Tibial nerve (tissue), 4 donors: ENCODE results near the gene ATOH8. TPM values are rescaled to one million over a fixed set of nuclear protein-coding genes. Genes with fewer than 3 reads are reported as not detected.

ENCODE experiments used
- DNase-seq, 2 donors: peaks; one replicate each; pipeline ENCODE4 v3.0.0-alpha.2; 2019; ENCODE audit warnings: low spot score in 2 of 2
- H3K27ac ChIP-seq, 4 donors: fragments of 200-600 bp; sonication (generic) in 3 of 4; one replicate each; pipeline ENCODE4 v1.5.1; 2017 to 2019; ENCODE audit warnings: mild to moderate bottlenecking in 1 of 4
- H3K27me3 ChIP-seq, 2 donors: fragments of 200-600 bp; sonication (generic) in 1 of 2; one replicate each; pipeline versions ENCODE4 v1.5.1 to v1.6.0; 2017 to 2019
- H3K36me3 ChIP-seq, 3 donors: fragments of 200-600 bp; sonication (generic); one replicate each; pipeline ENCODE4 v1.5.1; 2018 to 2019
- H3K4me1 ChIP-seq, 4 donors: fragments of 200-600 bp; sonication (generic) in 3 of 4; one replicate each; pipeline ENCODE4 v1.5.1; 2017 to 2019
- H3K4me3 ChIP-seq, 4 donors: fragments of 200-600 bp; sonication (generic) in 3 of 4; one replicate each; pipeline ENCODE4 v1.5.1; 2017 to 2019; ENCODE audit warnings: mild to moderate bottlenecking in 1 of 4, moderate library complexity in 1 of 4
- H3K9me3 ChIP-seq, 4 donors: fragments of 200-600 bp; sonication (generic) in 3 of 4; one replicate each; pipeline ENCODE4 v1.5.1; 2017 to 2019
- EP300 ChIP-seq, 2 donors: sonication (generic); formaldehyde crosslinking; IDR thresholded peaks; one replicate each; pipeline ENCODE4 v1.6.1; 2017; ENCODE audit warnings: antibody characterized with exemption in 2 of 2, mild to moderate bottlenecking in 1 of 2
- POLR2A ChIP-seq, 2 donors: fragments of 450-650 bp; IDR thresholded peaks; one replicate each; pipeline ENCODE4 v1.6.1; 2017; ENCODE audit warnings: antibody characterized with exemption in 2 of 2, mild to moderate bottlenecking in 2 of 2, moderate library complexity in 2 of 2
- WGBS, 2 donors: methylation state at CpG; one replicate each; pipeline ENCODE4 v1.1.5; 2018; 5-methylcytosine and 5-hydroxymethylcytosine counted together
- total RNA-seq, 4 donors: library from RNA; depleted of rRNA; stranded (reverse); fragments of >200 nt; gene quantifications; one replicate each; pipeline ENCODE4 v1.1.0, GENCODE V29; 2016
- TF ChIP-seq, protein P1 (sequence below), 5 experiments: fragments of 200-600 bp in 3 of 5; fragments of 450-650 bp in 2 of 5; sonication (generic) in 3 of 5; IDR thresholded peaks; one replicate each; pipeline ENCODE4 v1.5.1; 2016 to 2019; ENCODE audit warnings: antibody characterized with exemption in 5 of 5, mild to moderate bottlenecking in 3 of 5, moderate library complexity in 2 of 5

ATOH8 gene
- total RNA-seq, 4 donors from 2014 or later, result 98.0 to 170 (median 119) TPM

- Histone ChIP-seq H3K9me3 (no peaks in the 10 kb centered on the region), H3K4me3 (no peak overlapping the region), H3K27ac (peak overlapping the region; percentile 57 to 94 (median 92)), H3K36me3 (peaks cover 0 to 44% (median 0%) of the 10 kb centered on the region in 3 donors), H3K4me1 (peaks cover 0 to 100% (median 57%) of the 10 kb centered on the region in 4 donors), H3K27me3 (no peaks in the 10 kb centered on the region)
- DNase-seq, result no peak
- 72 to 77% methylated on average over 4 of the region's 4 CpGs for WGBS, 2 donors
- TF ChIP-seq, protein P1, sequence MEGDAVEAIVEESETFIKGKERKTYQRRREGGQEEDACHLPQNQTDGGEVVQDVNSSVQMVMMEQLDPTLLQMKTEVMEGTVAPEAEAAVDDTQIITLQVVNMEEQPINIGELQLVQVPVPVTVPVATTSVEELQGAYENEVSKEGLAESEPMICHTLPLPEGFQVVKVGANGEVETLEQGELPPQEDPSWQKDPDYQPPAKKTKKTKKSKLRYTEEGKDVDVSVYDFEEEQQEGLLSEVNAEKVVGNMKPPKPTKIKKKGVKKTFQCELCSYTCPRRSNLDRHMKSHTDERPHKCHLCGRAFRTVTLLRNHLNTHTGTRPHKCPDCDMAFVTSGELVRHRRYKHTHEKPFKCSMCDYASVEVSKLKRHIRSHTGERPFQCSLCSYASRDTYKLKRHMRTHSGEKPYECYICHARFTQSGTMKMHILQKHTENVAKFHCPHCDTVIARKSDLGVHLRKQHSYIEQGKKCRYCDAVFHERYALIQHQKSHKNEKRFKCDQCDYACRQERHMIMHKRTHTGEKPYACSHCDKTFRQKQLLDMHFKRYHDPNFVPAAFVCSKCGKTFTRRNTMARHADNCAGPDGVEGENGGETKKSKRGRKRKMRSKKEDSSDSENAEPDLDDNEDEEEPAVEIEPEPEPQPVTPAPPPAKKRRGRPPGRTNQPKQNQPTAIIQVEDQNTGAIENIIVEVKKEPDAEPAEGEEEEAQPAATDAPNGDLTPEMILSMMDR (IDR thresholded peaks at IDR 0.05), result no peak
- TF ChIP-seq POLR2A (IDR thresholded peaks at IDR 0.05) (no peak), EP300 (IDR thresholded peaks at IDR 0.05) (no peak)
Measured at GRCh38 chr2:85761946-85762345, 8.2 kb downstream of the ATOH8 start.

DNA sequence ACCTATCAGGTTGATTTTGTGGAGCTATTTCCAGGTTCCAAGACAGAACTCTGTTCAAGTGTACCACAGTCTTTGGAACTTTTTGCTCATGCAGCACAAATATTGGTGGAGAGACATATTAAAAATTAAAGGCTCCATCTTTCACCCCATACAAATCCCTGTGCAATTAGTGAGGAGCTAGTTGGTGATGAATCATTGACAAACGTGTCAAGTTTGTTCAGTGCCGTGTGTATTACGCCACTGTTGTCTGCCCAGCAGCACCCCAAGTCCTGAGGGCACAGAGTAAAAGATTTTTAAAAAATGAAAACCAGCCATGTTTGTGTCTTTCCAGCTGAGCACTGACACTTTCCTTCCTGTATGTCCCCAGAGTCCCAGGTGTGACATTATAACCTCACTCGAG is 9.3 kb downstream of the ATOH8 start:
- no peaks in the 10 kb centered on the region for H3K27me3 ChIP-seq
- peaks cover 0 to 54% (median 0%) of the 10 kb centered on the region in 3 donors for H3K36me3 ChIP-seq
- 60 to 69% methylated on average over 4 of the region's 4 CpGs for WGBS, 2 donors
- TF ChIP-seq POLR2A (IDR thresholded peaks at IDR 0.05), result no peak
- TF ChIP-seq, protein P1 (IDR thresholded peaks at IDR 0.05), result no peak
- no peak for TF ChIP-seq EP300 (IDR thresholded peaks at IDR 0.05)
- DNase-seq, result no peak
- H3K4me3 ChIP-seq, result no peak overlapping the region
- H3K4me1 ChIP-seq, result peaks cover 0 to 99% (median 59%) of the 10 kb centered on the region in 4 donors
- H3K9me3 ChIP-seq, result no peaks in the 10 kb centered on the region
- peak overlapping the region in 2 of 4 donors; percentile 93 to 94 for H3K27ac ChIP-seq

DNA sequence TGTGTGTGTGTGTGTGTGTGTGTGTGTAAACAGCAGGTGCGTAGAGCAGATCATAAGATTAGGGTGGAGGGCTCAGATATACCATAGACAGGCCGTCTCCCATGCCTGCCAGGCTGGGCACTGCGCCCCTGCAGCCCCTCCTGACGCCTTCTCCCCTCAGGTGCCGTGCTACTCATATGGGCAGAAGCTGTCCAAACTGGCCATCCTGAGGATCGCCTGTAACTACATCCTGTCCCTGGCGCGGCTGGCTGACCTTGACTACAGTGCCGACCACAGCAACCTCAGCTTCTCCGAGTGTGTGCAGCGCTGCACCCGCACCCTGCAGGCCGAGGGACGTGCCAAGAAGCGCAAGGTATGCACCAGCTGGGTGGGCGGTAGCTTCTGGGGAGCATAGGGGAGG is 10.0 kb downstream of the ATOH8 start:
- TF ChIP-seq EP300 (IDR thresholded peaks at IDR 0.05) (no peak), POLR2A (IDR thresholded peaks at IDR 0.05) (no peak)
- TF ChIP-seq, protein P1 (IDR thresholded peaks at IDR 0.05), result no peak
- Histone ChIP-seq H3K36me3 (peaks cover 0 to 54% (median 0%) of the 10 kb centered on the region in 3 donors), H3K27me3 (no peaks in the 10 kb centered on the region), H3K4me1 (peaks cover 0 to 99% (median 62%) of the 10 kb centered on the region in 4 donors), H3K4me3 (no peak overlapping the region), H3K9me3 (no peaks in the 10 kb centered on the region), H3K27ac (peak overlapping the region in 3 of 4 donors; percentile 4 to 93 (median 40))
- no peak for DNase-seq
- 86 to 91% methylated on average over 11 to 12 of the region's 16 CpGs for WGBS, 2 donors

DNA sequence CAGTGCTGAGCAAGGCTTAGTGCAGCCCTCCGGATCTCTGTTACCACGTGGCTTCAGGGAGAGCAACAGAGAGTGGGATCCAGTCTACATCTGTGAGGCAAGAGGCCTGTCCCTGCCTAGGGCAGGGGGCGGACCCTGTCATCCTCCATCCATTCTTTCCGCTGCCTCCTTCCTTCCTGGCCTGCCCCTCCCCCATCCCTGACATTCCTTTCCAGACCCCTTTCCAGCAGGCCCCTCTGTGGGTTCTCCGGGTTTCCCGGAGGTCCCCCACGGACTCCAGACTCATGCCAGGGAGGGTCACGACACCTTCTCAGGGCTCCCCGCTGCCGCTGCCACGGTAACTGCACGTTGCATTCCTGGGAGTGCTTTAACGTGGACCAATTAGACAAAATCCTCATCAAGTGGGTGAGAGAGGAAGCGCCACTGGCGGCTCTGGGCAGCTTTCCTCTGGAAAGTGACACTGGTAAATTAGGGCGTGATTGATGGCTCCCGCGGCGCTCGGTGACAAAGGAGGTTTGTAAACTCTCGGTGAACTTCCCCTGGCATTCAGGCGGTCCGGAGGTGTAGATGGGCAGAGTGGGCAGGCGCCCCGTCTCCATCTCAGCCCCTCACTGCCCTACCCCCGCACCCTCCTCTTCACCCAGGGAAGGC is 11.4 kb downstream of the ATOH8 start:
- Histone ChIP-seq H3K27me3 (no peaks in the 10 kb centered on the region), H3K4me1 (peaks cover 0 to 99% (median 70%) of the 10 kb centered on the region in 4 donors), H3K27ac (peak overlapping the region; percentile 11 to 93 (median 60)), H3K36me3 (peaks cover 0 to 54% (median 0%) of the 10 kb centered on the region in 3 donors), H3K9me3 (no peaks in the 10 kb centered on the region), H3K4me3 (peak overlapping the region in 1 of 4 donors; percentile 8)
- 46 to 55% methylated on average over 22 to 24 of the region's 26 CpGs for WGBS, 2 donors
- TF ChIP-seq, protein P1 (IDR thresholded peaks at IDR 0.05), result no peak
- no peak for TF ChIP-seq POLR2A (IDR thresholded peaks at IDR 0.05)
- peak in 1 of 2 donors; percentile 3 for TF ChIP-seq EP300 (IDR thresholded peaks at IDR 0.05)
- no peak for DNase-seq

DNA sequence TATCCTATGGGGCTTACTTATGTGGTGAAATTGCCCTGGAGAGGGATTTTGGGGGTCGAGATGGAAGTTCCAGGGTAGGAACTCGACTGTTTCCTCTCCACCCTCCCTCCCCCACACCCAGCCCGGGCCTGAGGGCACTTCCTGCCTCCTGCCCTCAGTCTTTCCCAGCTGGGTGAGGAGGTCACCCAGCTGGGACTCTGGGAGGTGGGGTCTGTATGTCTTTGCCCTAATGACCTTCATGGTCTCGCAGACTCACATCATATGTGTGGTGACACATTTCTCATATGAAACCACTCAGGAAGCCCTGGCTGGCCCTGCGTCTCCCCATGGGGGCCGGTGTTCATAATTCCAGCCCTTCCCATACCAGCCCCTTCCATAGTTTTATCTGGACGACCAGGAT is 12.4 kb downstream of the ATOH8 start:
- no peaks in the 10 kb centered on the region for H3K9me3 ChIP-seq
- no peaks in the 10 kb centered on the region for H3K27me3 ChIP-seq
- no peak overlapping the region for H3K4me3 ChIP-seq
- no peak for DNase-seq
- peaks cover 0 to 54% (median 0%) of the 10 kb centered on the region in 3 donors for H3K36me3 ChIP-seq
- WGBS, 2 donors, result 42 to 67% methylated on average over 7 of the region's 7 CpGs
- peak overlapping the region; percentile 19 to 93 (median 60) for H3K27ac ChIP-seq
- TF ChIP-seq, protein P1 (IDR thresholded peaks at IDR 0.05), result no peak
- no peak for TF ChIP-seq EP300 (IDR thresholded peaks at IDR 0.05)
- no peak for TF ChIP-seq POLR2A (IDR thresholded peaks at IDR 0.05)
- peaks cover under 1 to 99% (median 70%) of the 10 kb centered on the region in 4 donors for H3K4me1 ChIP-seq
